UCSD-AML1 (cell line): ENCODE measurements around the gene TNFSF9.

Experiments used
- DNase-seq: peaks from one replicate; lab custom pipeline; 2025; ENCODE audit not compliant: unreplicated experiment; lab: John Stamatoyannopoulos, UW

TNFSF9 gene, protein sequence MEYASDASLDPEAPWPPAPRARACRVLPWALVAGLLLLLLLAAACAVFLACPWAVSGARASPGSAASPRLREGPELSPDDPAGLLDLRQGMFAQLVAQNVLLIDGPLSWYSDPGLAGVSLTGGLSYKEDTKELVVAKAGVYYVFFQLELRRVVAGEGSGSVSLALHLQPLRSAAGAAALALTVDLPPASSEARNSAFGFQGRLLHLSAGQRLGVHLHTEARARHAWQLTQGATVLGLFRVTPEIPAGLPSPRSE

GRCh38 chr19:6530386-6531162 lies at the start of gene TNFSF9:
Gene TNFSF9, plus strand, starts transcription at chr19:6531026. Its CDS starts 11 bp downstream, at chr19:6531037.
- DNase-seq = peak; percentile 92

DNA sequence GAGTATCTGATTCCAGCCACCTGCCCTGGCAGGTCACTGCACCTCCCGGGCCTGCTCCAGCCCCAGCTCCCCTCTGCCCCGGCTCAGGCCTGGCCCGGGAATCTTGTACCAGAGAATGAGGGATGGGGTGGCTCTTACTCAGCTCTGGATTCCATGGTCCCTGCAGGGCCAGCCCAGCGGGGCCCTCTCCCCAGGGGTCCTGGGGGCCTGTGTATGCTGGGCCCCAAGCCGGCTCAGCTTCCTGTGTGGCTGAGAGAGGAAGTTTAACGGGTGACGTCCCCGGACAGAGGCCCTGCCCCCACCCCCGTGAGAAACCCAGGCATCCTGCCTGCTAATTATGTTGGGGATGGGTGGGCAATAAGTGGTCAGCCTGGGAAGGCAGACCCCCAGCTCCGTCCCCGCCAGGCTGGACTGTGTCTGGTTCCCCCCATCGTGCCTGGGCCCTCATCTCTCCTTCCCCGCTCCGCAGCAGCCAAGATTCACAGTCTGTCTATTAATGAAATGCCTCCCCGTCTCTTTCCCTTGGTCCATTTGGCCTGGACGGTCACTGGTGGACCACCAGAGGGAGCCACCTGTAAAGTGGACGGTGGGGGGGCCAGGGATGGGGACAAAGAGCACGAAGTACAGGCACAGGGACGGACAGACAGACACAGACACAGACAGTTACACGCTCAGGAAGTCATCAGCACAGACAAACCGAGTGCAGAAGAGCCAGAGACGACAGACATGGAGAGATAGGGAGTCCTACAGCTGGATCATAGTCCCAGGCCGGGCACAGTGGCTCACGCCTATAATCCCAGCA lies 49.1 kb upstream of the TNFSF9 start, which contains the start of gene DENND1C:
DENND1C (minus strand) TSS at position 247 of the 802 bp plus-strand sequence; CDS start at position 155, 92 bp downstream.
- DNase-seq = peak; percentile 73

GRCh38 chr19:6482343-6482686 lies 48.5 kb upstream of the TNFSF9 start:
- DNase-seq = no peak

DNA sequence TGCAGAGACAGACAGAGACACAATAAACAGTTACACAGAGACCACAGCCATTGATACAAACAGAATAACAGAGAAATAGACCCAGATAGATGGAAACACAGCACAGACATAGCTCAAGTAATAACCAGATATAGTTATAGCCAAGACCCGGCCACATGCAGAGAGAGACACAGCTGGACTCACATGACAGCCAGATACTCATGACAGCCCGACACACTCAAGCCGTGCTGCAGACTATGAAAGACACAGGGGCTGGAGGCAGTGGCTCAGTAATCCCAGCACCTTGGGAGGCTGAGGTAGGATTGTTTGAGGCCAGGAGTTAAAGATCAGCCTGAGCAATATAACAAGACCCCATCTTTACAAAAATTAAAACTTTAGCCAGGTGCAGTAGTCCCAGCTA lies 47.6 kb upstream of the TNFSF9 start:
- DNase-seq = no peak

- DNase-seq = no peak
Observed at GRCh38 chr19:6484230-6484629, 46.6 kb upstream of the TNFSF9 start.

- DNase-seq = no peak
Observed at GRCh38 chr19:6484831-6485230, 46.0 kb upstream of the TNFSF9 start.

- DNase-seq = no peak
Observed at GRCh38 chr19:6489278-6490061, 41.4 kb upstream of the TNFSF9 start.

DNA sequence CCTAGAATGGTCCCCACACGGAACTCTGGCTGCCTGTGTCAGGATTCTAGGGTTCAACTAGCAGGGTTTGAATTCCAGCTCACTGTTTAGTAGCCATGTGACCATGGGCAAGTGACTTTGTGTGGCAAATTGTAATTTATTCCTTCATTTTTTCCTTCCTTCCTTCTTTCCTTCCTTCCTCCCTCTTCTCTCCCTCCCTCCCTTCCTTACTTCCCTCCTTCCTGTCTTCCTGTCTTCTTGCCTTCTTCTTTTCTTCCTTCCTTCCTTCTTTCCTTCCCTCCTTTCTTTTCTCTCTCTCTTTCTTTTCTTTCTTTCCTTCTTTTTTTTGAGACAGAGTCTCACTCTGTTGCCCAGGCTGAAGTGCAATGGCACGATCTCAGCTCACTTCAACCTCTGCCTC lies 40.7 kb upstream of the TNFSF9 start:
- no peak for DNase-seq

GRCh38 chr19:6491802-6492592 lies 38.8 kb upstream of the TNFSF9 start:
- no peak for DNase-seq

GRCh38 chr19:6494438-6495036 lies 36.3 kb upstream of the TNFSF9 start:
- DNase-seq = no peak

- DNase-seq = no peak
Observed at GRCh38 chr19:6495947-6496346, 34.9 kb upstream of the TNFSF9 start.

- DNase-seq = no peak
Observed at GRCh38 chr19:6498294-6499036, 32.4 kb upstream of the TNFSF9 start.

- no peak for DNase-seq
Observed at GRCh38 chr19:6499052-6499790, 31.6 kb upstream of the TNFSF9 start.

GRCh38 chr19:6500837-6501739 lies 29.7 kb upstream of the TNFSF9 start:
- no peak for DNase-seq

GRCh38 chr19:6501740-6502648 lies 28.8 kb upstream of the TNFSF9 start, which contains the start of gene TUBB4A:
Gene TUBB4A, minus strand, starts transcription at chr19:6502309. Its CDS starts 97 bp downstream, at chr19:6502212.
- no peak for DNase-seq
